DOHH2 (cell line): ENCODE measurements around the gene MRPS18A.

Experiments
- H3F3A ChIP-seq: fragments of 200-600 bp; sonication (generic), shearing (Covaris generic); 2 replicates; pipeline ENCODE4 v1.6.0; 2016; ENCODE audit warnings: antibody characterized with exemption, mild to moderate bottlenecking; ENCODE audit not compliant: control insufficient read depth, insufficient read depth
- H3K27ac ChIP-seq: fragments of 200-600 bp; sonication (generic); 2 replicates; pipeline ENCODE4 v1.5.1; 2014; ENCODE audit warnings: low read depth, mild to moderate bottlenecking, low read length, moderate library complexity
- H3K27me3 ChIP-seq: fragments of 200-600 bp; sonication (generic); 2 replicates; pipeline ENCODE4 v1.6.1; 2014; ENCODE audit warnings: mild to moderate bottlenecking, low read length, mixed read lengths; ENCODE audit not compliant: control insufficient read depth
- H3K36me3 ChIP-seq: fragments of 200-600 bp; sonication (generic); 2 replicates; pipeline ENCODE4 v1.6.1; 2014; ENCODE audit warnings: mild to moderate bottlenecking, low read length, moderate library complexity, mixed read lengths; ENCODE audit not compliant: control insufficient read depth
- H3K4me1 ChIP-seq: fragments of 200-600 bp; sonication (generic); 2 replicates; pipeline ENCODE4 v1.6.1; 2014; ENCODE audit warnings: mild to moderate bottlenecking, low read length, mixed read lengths; ENCODE audit not compliant: control insufficient read depth
- H3K4me2 ChIP-seq: fragments of 200-600 bp; sonication (generic); 2 replicates; pipeline ENCODE4 v1.6.0; 2014; ENCODE audit warnings: mild to moderate bottlenecking, low read length, moderate library complexity
- H3K4me3 ChIP-seq: fragments of 200-600 bp; sonication (generic); 2 replicates; pipeline ENCODE4 v1.5.1; 2014; ENCODE audit warnings: mild to moderate bottlenecking, low read length, mixed read lengths
- H3K79me2 ChIP-seq: fragments of 200-600 bp; sonication (generic); 2 replicates; pipeline ENCODE4 v1.6.1; 2014; ENCODE audit warnings: mild to moderate bottlenecking, low read length, mixed read lengths; ENCODE audit not compliant: control insufficient read depth
- H3K9me2 ChIP-seq: fragments of 200-600 bp; sonication (generic); replicated peaks from 2 replicates; pipeline ENCODE4 v1.6.1; 2014; ENCODE audit warnings: mild to moderate bottlenecking, low read length, mixed read lengths; ENCODE audit not compliant: control insufficient read depth
- H3K9me3 ChIP-seq: fragments of 200-600 bp; sonication (generic); 2 replicates; pipeline ENCODE4 v1.6.1; 2014; ENCODE audit warnings: antibody characterized with exemption, low read length, mixed read lengths; ENCODE audit not compliant: control insufficient read depth, insufficient read depth
- H4K20me1 ChIP-seq: fragments of 200-600 bp; sonication (generic); 2 replicates; pipeline ENCODE4 v1.6.0; 2014; ENCODE audit warnings: low read depth, mild to moderate bottlenecking, antibody characterized with exemption, low read length, moderate library complexity; ENCODE audit not compliant: control insufficient read depth, insufficient read depth
- EZH2phosphoT487 ChIP-seq: fragments of 200-600 bp; sonication (generic); IDR thresholded peaks from 2 replicates; pipeline ENCODE4 v1.6.1; 2017; ENCODE audit warnings: borderline replicate concordance, mild to moderate bottlenecking, antibody characterized with exemption, low read length, moderate library complexity, mixed read lengths
- TF ChIP-seq, protein P1 (sequence below): fragments of 200-600 bp; sonication (generic); IDR thresholded peaks from one replicate; pipeline ENCODE4 v1.5.1; 2014; ENCODE audit warnings: antibody characterized with exemption, mild to moderate bottlenecking, low read depth, low read length; ENCODE audit not compliant: poor library complexity, severe bottlenecking

MRPS18A gene

GRCh38 chr6:43698584-43699349 lies 11.2 kb upstream of the MRPS18A start:
- H3K4me1 ChIP-seq, result peaks cover 18% of the 10 kb centered on the region
- H3K4me2 ChIP-seq, result no peak overlapping the region
- H3K27me3 ChIP-seq, result peaks cover 41% of the 10 kb centered on the region
- H3K9me2 ChIP-seq, result no peaks in the 10 kb centered on the region
- H4K20me1 ChIP-seq, result no peaks in the 10 kb centered on the region
- no peak overlapping the region for H3K4me3 ChIP-seq
- TF ChIP-seq EZH2phosphoT487, result no peak
- TF ChIP-seq, protein P1, sequence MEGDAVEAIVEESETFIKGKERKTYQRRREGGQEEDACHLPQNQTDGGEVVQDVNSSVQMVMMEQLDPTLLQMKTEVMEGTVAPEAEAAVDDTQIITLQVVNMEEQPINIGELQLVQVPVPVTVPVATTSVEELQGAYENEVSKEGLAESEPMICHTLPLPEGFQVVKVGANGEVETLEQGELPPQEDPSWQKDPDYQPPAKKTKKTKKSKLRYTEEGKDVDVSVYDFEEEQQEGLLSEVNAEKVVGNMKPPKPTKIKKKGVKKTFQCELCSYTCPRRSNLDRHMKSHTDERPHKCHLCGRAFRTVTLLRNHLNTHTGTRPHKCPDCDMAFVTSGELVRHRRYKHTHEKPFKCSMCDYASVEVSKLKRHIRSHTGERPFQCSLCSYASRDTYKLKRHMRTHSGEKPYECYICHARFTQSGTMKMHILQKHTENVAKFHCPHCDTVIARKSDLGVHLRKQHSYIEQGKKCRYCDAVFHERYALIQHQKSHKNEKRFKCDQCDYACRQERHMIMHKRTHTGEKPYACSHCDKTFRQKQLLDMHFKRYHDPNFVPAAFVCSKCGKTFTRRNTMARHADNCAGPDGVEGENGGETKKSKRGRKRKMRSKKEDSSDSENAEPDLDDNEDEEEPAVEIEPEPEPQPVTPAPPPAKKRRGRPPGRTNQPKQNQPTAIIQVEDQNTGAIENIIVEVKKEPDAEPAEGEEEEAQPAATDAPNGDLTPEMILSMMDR, result no peak
- H3K27ac ChIP-seq, result no peak overlapping the region
- no peaks in the 10 kb centered on the region for H3K9me3 ChIP-seq
- no peaks in the 10 kb centered on the region for H3K79me2 ChIP-seq
- no peaks in the 10 kb centered on the region for H3K36me3 ChIP-seq
- H3F3A ChIP-seq, result peaks cover 4% of the 10 kb centered on the region; the same call in 1 of the 2 replicates

DNA sequence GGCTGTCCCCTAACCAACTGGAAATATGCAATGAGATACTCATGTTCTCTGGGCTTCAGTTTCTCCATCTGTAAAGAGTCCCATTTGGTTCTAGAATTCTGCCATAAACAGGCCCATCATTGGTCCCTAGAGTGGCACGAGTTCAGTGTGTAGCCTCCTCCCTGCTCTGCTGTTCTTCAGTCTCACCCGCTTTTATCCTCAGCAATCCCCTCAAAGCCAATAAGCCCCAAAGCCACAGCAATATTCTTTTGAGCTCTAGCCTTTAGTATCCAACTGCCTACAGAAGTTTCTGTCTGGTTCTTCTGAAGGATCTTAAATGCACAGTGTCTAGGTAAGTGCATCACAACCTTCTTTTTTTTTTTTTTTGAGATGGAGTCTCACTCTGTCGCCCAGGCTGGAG lies 9.8 kb upstream of the MRPS18A start:
- Histone ChIP-seq H3K9me2 (no peaks in the 10 kb centered on the region), H3K4me3 (no peak overlapping the region), H3K27me3 (peaks cover 28% of the 10 kb centered on the region), H3K27ac (no peak overlapping the region), H3K4me1 (peaks cover 4% of the 10 kb centered on the region), H3K4me2 (no peak overlapping the region), H3F3A (0 out of 2 replicates have a peak, but pooled peaks cover 4% of the 10 kb centered on the region), H3K9me3 (no peaks in the 10 kb centered on the region), H3K36me3 (no peaks in the 10 kb centered on the region), H3K79me2 (no peaks in the 10 kb centered on the region), H4K20me1 (no peaks in the 10 kb centered on the region)
- TF ChIP-seq, protein P1, result no peak
- no peak for TF ChIP-seq EZH2phosphoT487

- Histone ChIP-seq H3K79me2 (no peaks in the 10 kb centered on the region), H3K36me3 (no peaks in the 10 kb centered on the region), H3K9me2 (no peaks in the 10 kb centered on the region), H3K9me3 (no peaks in the 10 kb centered on the region), H3F3A (no peaks in the 10 kb centered on the region), H3K27ac (no peak overlapping the region), H3K4me2 (no peak overlapping the region), H3K4me3 (no peak overlapping the region), H3K27me3 (peaks cover 17% of the 10 kb centered on the region), H4K20me1 (no peaks in the 10 kb centered on the region), H3K4me1 (no peaks in the 10 kb centered on the region)
- TF ChIP-seq EZH2phosphoT487, result no peak
- TF ChIP-seq, protein P1, result no peak
Measured at GRCh38 chr6:43695967-43696291, 8.3 kb upstream of the MRPS18A start.
